DMS79 treated with DMSO at 0.1 percent for 48 hours (cell line): ENCODE results near the gene PPM1A.

Experiments
- DNase-seq: peaks from one replicate; lab custom pipeline; 2025; lab: John Stamatoyannopoulos, UW

The PPM1A gene

GRCh38 chr14:60323199-60323896, 74.3 kb downstream of the PPM1A start:
- DNase-seq: no peak

DNA sequence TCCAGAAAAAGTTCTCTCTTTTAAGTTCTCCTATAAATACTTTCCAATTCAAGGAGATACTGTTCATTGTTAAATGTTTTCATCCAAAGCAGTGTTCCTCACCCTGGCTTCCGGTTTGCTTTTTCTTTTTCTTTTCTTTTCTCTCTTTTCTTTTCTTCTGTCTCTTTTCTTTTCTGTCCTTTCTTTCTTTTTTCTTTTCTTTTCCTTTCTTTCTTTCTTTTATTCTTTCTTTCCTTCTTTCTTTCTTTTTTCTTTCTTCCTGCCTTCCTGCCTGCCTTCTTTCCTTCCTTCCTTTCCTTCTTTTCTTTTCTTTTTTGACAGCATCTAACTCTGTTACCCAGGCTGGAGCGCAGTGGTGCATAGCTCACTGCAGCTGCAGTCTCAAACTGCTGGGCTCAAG, 75.8 kb downstream of the PPM1A start:
- no peak for DNase-seq

- DNase-seq: no peak
These were observed 77.3 kb downstream of the PPM1A start for GRCh38 chr14:60326274-60326673.

DNA sequence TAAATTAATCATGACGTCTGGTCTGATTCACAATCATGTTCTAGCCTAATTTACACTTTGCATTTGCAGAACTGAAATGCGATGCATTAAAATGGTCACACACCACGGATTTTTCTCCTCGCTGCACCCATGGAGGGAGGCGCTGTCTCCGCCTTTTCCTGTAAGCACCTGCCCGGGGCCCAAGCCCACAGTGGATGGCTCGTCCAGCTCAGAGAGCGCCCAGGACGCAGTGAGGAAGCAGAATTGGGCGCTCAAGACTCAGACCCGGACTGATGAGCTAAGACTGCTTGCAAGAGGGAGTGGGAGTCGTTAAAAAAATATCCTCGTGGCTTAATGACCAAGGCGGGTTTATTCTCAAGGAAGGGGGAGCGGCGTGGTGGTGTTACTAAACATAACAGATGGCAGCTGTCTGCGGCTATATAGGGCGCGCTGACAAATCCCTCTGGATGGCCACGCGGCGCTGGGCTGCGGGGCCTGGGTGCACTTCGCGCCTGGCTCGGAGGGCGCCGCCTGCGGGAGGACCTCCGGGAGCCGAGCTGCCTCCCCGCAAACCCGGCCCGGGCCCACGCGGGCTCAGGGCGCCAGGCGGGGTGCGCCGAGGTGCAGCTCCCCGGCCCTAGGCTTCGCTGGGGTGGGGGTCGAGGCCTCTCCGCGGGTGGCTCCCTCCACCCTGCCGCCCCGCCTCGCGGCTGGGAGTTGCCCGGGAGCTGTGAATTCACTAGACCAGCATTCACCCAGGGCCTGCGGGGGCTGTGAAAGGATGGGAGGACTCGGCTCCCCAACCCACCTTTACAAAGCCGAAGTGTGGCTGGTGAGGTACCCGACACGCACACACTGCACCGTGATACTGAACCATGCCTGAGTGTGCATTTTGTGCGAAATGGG, 78.7 kb downstream of the PPM1A start:
- DNase-seq: peak; percentile 77

DNA sequence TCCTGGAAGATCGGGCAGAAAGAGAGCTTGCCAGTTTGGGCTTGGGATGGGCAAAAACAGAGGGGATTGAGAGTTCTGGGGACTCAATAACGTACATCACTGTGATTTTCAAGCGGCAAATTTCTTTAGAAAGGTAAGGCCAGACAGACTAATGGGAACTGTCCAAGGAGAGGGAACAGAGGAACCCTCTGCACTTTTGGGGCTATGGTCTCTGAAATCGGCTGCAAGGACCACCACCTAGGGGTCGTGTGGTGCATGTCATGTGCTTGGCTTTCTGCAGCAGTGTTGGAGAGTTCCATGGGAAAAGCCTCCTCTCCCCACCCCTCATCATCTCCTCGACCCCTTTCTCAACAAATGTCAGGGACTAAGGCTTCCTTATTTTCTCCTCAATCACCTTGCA, 79.6 kb downstream of the PPM1A start:
- no peak for DNase-seq

DNA sequence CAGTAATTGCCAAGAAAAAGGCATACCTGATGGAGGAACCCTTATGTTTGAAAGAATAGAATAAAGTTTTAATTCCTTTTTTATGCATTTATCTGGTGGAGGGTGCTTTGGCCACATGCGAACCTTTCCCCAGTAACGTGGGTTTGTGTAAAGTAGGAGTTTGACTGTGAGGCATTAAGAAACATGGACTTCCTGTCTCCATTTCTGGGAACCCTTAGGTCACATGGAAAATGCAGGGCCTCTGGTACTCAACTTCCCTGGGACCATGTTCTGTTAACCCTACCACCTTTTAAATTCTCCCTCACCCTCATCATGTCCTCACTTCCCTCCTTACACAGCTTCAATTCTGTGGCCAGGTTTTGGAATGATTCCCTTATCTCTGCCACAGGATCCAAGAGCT, 80.3 kb downstream of the PPM1A start:
- DNase-seq: no peak

GRCh38 chr14:60331201-60332045, 82.4 kb downstream of the PPM1A start:
- DNase-seq: peak; percentile 98

- DNase-seq: no peak
These were observed 83.0 kb downstream of the PPM1A start for GRCh38 chr14:60332046-60332399.

DNA sequence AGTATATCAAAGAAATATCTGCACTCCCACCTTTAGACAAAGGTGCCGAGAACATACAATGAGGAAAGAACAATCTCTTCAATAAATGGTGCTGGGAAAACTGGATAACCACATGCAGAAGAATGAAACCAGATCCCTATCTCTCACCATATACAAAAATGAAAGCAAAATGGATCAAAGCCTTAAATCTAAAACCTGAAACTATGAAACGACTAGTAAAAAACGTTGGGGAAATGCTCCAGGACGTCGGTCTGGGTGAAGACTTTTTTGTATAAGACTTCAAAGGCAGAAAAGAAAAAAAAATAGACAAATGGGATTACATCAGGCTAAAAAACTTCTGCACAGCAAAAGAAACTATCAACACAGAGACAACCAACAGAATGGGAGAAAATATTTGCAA, 83.8 kb downstream of the PPM1A start:
- DNase-seq: no peak

- DNase-seq: no peak
These were observed 90.5 kb downstream of the PPM1A start for GRCh38 chr14:60339571-60339970.

- DNase-seq: no peak
These were observed 94.6 kb downstream of the PPM1A start for GRCh38 chr14:60343571-60344071.

DNA sequence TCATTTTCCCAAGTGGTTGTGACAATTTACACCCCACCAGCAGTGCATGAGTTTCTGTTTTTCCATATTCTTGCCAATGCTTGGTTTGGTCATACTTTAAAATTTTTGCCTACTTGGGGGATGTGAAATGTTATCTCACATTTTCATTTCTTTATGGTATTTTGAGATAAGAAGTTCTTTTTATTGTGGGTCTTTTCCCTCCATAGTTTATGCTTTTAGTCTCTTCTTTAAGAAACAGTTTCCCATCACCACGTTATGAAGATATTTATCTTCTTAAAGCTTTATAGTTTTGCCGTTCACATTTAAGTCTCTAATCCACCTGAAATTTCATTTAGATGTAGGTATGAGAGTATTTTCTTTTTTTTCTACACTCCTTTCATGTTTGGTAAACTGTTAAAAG, 95.7 kb downstream of the PPM1A start:
- DNase-seq: no peak

GRCh38 chr14:60346706-60347105, 97.7 kb downstream of the PPM1A start:
- DNase-seq: no peak

DNA sequence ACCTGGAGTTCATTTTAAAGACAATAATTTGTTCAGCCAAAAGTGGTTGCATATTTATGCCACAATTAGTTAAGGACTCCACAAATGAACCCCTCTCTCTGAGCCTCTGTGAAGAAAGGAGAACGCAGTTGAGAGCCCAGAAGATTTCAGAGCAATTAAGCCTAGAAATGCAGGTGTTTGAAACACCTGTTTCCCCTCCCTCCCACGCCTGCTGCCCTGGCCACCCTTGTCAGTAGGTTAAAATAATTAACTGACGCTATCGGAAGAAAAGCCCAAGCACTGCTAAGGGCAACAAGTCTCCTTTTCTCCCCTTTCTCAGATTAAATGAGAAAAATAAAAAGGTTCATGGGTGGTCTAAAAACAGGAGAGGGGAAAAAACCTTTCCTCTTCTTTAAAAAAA, 99.2 kb downstream of the PPM1A start:
- peak; percentile 67 for DNase-seq
